C4-2B (cell line): ENCODE results near the gene CXCL16.
"Not testable (repeated sequence)": the region's sequence is repeated elsewhere in the genome, so short reads cannot be mapped to it uniquely, and the experiment has no call there.

Experiments
- H3K27ac ChIP-seq: fragments of 450-650 bp; 2 replicates; pipeline ENCODE4 v1.5.1; 2017
- CTCF ChIP-seq: fragments of 450-650 bp; conservative IDR thresholded peaks from 2 replicates; pipeline ENCODE4 v1.5.1; 2017; ENCODE audit warnings: mild to moderate bottlenecking
- ZFX ChIP-seq: fragments of 450-650 bp; IDR thresholded peaks from 2 replicates; pipeline ENCODE4 v1.6.1; 2017

Gene CXCL16

GRCh38 chr17:4704991-4705390, 34.7 kb downstream of the CXCL16 start:
- TF ChIP-seq CTCF (no peak), ZFX (no peak)
- H3K27ac ChIP-seq: peak overlapping the region; percentile 81

- H3K27ac ChIP-seq: peak overlapping the region; percentile 81
Observed at GRCh38 chr17:4704574-4704907, 35.2 kb downstream of the CXCL16 start.

GRCh38 chr17:4703330-4703691, 36.4 kb downstream of the CXCL16 start:
- peak overlapping the region; percentile 81 for H3K27ac ChIP-seq
- TF ChIP-seq CTCF: no peak
- TF ChIP-seq ZFX: no peak

- H3K27ac ChIP-seq: no peak overlapping the region
- TF ChIP-seq ZFX (no peak), CTCF (no peak)
Observed at GRCh38 chr17:4701116-4701515, 38.6 kb downstream of the CXCL16 start.

DNA sequence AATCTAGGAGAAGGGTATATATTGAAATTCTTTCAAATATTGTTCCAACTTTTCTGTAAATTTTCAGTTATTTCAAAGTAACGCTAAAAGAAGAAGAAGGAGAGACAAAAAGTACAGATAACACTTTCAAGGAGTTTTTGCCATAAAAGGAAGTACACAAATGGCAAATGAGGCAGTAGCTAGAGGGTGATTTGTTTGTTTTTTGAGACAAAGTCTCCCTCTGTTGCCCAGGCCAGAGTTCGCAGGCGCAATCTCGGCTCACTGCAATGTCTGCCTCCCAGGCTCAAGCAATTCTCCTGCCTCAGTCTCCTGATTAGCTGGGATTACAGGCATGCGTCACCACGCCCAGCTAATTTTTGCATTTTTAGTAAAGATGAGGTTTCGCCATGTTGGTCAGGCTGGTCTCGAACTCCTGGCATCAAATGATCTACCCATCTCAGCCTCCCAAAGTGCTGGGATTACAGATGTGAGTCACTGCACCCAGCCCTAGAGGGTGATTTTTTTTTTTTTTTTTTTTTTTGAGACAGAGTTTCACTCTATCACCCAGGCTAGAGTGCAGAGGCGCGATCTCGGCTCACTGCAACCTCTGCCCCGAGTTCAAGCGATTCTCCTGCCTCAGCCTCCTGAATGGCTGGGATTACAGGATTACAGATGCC, 40.2 kb downstream of the CXCL16 start:
- H3K27ac ChIP-seq: not testable (repeated sequence)

- no peak for TF ChIP-seq CTCF
- no peak for TF ChIP-seq ZFX
- H3K27ac ChIP-seq: no peak overlapping the region
Observed at GRCh38 chr17:4696437-4696805, 43.3 kb downstream of the CXCL16 start.

DNA sequence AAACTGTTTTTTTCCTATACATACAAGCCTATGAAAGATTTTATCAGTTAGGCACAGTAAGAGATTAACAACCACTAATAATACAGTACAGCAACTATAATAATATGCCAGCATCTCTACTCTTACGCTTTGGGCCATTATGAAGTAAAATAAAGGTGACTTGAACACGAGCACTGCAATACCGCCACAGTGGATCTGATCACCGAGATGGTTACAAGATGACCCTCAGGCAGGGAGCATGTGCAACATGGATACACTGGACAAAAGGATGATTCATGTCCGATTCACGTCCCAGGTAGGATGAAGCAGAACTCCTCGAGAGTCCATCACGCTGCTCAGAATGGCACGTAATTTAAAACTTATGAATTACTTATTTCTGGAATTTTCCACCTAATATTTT, 46.3 kb downstream of the CXCL16 start:
- TF ChIP-seq CTCF (no peak), ZFX (no peak)

DNA sequence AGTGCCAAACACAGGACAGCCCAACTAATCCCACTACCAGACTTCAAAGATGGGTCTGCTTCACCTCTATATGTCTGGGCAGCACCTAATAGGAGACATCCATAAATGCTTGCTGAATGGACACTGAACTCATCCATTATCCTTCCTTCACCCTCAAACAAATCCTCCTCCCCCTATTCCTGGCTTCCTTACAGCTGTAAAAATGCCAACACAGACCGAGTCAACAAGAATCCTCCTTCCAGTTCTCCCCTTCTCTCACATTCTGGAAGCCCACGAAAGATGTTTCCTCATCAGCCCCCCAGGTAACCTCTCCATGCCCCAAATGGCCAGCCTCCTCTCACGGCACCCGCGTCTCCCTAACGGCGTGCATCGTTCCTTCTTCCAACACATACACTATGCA, 48.0 kb downstream of the CXCL16 start:
- H3K27ac ChIP-seq: no peak overlapping the region
- TF ChIP-seq CTCF (no peak), ZFX (no peak)

More for the DNA sequence above, 46.3 kb downstream of the CXCL16 start:
- no peak overlapping the region for H3K27ac ChIP-seq

DNA sequence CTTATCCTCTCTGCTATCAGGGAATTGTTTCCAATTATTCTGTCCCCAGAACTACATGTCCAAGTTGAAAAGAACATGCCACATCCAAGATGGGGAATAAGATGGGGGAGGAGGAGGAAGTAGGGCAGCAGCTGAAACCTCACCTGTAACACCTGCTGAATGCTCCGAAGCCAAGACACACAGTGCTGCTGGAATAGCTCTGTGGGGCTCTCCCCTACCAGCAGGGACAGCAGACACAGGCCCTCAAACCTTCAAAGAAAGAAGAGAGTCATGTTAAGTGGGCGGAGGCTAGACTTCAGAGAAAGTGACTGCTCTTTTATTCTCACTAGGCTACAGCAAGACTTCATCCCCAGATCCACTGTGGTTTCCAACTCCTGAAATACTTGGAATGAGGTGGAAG, 49.0 kb downstream of the CXCL16 start:
- TF ChIP-seq CTCF: no peak
- H3K27ac ChIP-seq: no peak overlapping the region

DNA sequence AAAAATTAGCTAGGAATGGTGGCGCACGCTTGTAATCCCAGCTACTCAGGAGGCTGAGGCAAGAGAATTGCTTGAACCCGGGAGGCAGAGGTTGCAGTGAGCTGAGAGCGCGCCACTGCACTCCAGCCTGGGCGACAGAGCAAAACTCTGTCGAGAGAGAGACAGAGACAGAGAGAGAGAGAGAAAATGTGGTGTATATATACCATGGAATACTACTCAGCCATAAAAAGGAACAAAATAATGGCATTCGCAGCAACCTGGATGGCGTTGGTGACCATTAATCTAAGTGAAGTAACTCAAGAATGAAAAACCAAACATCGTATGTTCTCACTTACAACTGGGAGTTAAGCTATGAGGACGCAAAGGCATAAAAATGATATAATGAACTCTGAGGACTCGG, 49.9 kb downstream of the CXCL16 start:
- H3K27ac ChIP-seq: not testable (repeated sequence)

- H3K27ac ChIP-seq: not testable (repeated sequence)
Observed at GRCh38 chr17:4683739-4684138, 56.0 kb downstream of the CXCL16 start.
